NB4 (cell line): ENCODE data around the gene KATNB1.

Experiments
- DNase-seq: peaks from one replicate; pipeline ENCODE4 v3.0.0; 2010; ENCODE audit warnings: low read depth
- H3K4me3 ChIP-seq: one replicate; pipeline ENCODE4 v1.5.1; 2011; ENCODE audit warnings: mild to moderate bottlenecking, low read depth, low read length, moderate library complexity
- CTCF ChIP-seq: IDR thresholded peaks from one replicate; pipeline ENCODE4 v1.5.1; 2012; ENCODE audit warnings: low read depth, low read length
- MAX ChIP-seq: IDR thresholded peaks from 2 replicates; pipeline ENCODE4 v1.6.1; 2011; ENCODE audit warnings: low read depth, low read length
- MYC ChIP-seq: IDR thresholded peaks from 2 replicates; pipeline ENCODE4 v1.6.1; 2011; ENCODE audit warnings: low read depth, low read length
- POLR2A ChIP-seq: IDR thresholded peaks from 2 replicates; pipeline ENCODE4 v1.6.1; 2011; ENCODE audit warnings: mild to moderate bottlenecking; ENCODE audit not compliant: insufficient read length; ENCODE audit errors: extremely low read depth

Gene KATNB1

GRCh38 chr16:57735755-57736418, at the start of gene KATNB1:
Gene KATNB1 (plus strand): TSS chr16:57735770. CDS start chr16:57737244, 1,474 bp downstream.
- DNase-seq = no peak
- peak; percentile 26; the same call in 1 of the 2 replicates for TF ChIP-seq MYC
- peak; percentile 42; the same call in 1 of the 2 replicates for TF ChIP-seq MAX
- peak; percentile 42 for TF ChIP-seq POLR2A
- TF ChIP-seq CTCF = no peak
- peak within 1 kb of the TSS; percentile 87 for H3K4me3 ChIP-seq

GRCh38 chr16:57686577-57686976, 49.0 kb upstream of the KATNB1 start:
- no peak for DNase-seq
- TF ChIP-seq MAX = no peak
- no peak for TF ChIP-seq POLR2A
- TF ChIP-seq MYC = no peak
- no peak for TF ChIP-seq CTCF
- no peak overlapping the region for H3K4me3 ChIP-seq

- peak; percentile 59 for DNase-seq
Observed at GRCh38 chr16:57687363-57687929, 48.1 kb upstream of the KATNB1 start.

GRCh38 chr16:57688487-57688986, 47.0 kb upstream of the KATNB1 start:
- DNase-seq = peak; percentile 63
- TF ChIP-seq MAX (no peak), CTCF (no peak), MYC (no peak), POLR2A (no peak)
- H3K4me3 ChIP-seq = no peak overlapping the region

More at GRCh38 chr16:57687363-57687929, 48.1 kb upstream of the KATNB1 start:
- TF ChIP-seq MAX (no peak), CTCF (no peak), POLR2A (no peak)
- no peak overlapping the region for H3K4me3 ChIP-seq

GRCh38 chr16:57688987-57689761, 46.4 kb upstream of the KATNB1 start:
- peak overlapping the region; percentile 12 for H3K4me3 ChIP-seq
- no peak for DNase-seq
- TF ChIP-seq CTCF (no peak), MAX (peak; percentile 42; the same call in 1 of the 2 replicates), POLR2A (no peak)
